NCI-H2107 treated with DMSO at 0.1 percent for 48 hours (cell line): ENCODE results near the gene GPR157.
"Not testable (repeated sequence)": the region's sequence is repeated elsewhere in the genome, so short reads cannot be mapped to it uniquely, and the experiment has no call there.

ENCODE experiments used
- DNase-seq: peaks from one replicate; lab custom pipeline; 2025; ENCODE audit not compliant: unreplicated experiment; lab: John Stamatoyannopoulos, UW

GPR157 gene

DNA sequence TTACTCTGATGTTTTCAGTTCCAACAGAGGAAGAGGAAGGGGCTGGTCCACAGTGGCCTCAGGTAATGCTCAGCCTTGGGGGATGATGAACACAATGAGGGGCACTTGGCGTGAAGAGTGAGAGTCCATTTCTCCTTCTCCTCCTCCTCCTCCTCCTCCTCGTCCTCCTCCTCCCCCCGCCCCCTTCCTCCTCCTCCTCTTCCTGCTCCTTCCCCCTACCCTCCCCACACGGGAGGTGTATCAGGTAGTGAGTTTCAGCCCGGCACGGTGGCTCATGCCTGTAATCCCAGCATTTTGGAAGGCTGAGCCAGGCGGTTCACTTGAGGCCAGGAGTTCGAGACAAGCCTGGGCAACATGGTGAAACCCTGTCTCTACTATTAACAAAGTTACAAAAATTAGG lies 17.3 kb upstream of the GPR157 start:
- DNase-seq, result no peak

DNA sequence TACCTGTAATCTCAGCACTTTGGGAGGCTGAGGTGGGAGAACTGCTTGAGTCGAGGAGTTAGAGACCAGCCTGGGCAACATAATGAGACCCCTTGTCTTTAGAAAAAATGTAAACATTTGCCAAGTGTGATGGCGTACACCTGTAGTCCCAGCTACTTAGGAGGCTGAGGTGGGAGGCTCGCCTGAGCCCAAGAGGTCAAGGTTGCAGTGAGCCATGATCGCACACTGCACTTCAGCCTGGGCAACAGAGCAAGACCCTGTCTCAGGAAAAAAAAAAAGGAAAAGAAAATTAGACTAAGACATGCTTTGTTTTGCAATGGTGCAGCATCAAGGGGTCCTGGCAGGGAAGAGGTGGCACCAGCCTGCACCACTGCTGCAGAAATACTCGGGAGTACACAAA lies 16.8 kb upstream of the GPR157 start:
- no peak for DNase-seq

DNA sequence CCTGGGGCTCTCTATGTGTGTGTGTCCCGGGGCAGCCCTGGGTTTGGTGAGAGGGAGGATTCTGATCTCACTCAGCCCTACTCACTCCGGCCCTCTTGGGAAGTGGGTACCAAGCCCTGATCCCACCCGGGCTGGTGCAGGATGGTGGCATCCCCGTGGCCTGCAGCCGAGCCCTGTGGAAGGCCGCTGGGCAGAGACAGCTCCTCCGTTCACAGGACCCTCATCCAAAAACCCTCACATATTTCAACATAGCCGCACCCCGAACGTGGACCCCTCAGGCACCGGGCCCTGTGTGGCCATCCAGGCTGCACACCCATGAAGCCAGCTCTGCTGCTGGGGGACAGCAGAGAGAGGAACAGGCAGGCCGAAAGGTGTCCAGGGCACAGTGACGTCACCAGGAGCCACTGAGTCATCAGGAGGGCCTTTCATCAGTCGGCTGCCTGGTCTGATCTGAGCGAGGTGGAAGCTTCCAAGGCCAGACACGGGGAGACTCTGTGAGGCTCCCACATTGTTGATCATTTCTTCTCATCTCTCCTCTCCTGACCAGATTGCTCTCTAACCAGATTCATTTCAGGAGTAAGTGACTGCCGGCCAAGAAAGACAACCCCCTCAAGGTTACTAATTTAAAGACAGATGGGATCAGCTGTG lies 16.2 kb upstream of the GPR157 start:
- DNase-seq, result no peak

DNA sequence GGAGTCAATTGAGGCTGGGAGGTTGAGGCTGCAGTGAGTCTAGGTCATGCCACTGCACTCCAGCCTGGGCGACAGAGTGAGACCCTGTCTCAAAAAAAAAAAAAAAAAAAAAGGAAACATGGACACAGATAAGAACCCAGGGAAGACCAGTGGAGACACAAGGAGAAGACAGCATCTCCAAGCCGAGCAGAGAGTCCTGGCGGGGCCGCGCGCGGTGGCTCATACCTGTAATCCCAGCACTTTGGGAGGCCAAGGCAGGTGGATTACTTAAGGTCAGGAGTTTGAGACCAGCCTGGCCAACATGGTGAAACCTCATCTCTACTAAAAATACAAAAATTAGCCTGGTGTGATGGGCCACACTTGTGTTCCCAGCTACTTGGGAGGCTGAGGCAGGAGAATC lies 15.6 kb upstream of the GPR157 start:
- not testable (repeated sequence) for DNase-seq

DNA sequence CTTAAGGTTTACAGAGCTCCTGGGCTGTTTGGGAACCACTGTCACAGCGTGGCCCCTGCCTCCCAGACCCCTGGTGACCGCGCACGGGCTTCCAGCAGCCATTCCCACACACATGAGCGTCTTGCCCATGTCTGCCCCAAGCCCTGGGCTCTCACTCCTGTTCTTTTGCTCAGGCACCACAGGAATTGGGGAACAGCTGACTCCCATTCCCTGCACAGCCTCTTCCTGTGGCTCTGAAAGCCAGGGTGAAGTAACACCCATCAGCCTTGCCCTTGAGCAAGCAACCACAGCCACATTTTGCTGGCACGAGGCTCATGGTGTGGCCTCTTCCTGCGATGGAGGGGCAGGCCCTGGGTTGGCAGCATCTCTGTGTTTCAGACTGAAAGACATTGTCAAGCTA lies 14.3 kb upstream of the GPR157 start:
- DNase-seq, result no peak

DNA sequence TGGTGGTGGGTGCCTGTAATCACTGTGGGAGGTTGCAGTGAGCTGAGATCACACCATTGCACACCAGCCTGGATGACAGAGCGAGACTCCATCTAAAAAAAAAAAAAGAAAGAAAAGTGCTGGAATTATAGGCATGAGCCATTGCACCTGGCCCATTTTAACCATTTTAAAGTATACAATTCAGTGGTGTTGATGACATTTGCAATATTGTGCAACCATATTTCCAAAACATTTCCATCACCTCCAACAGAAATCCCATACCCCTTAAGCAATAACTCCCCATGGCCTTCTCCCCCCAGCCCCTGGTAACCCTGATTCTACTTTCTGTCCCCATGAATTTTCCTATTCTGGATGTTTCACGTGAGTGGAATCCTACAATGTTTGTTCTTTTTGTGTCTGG lies 11.0 kb upstream of the GPR157 start:
- no peak for DNase-seq

DNA sequence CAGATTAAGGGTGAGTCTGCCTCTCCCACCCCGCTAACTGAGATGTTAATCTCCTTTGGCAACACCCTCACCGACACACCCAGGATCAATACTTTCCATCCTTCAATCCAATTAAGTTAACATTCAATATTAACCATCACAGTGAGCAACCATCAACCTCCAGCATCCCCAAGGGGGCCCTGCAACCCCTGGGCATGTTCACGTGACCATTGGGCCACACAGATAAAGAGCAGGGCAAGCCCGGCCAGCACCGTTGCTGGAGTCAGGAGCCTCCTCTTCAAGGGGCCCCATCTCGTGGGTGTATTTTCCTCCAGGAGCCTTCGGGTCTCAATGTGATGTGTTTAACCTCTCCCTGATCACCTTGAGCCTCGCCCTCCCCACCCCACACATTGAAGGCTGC lies 8.0 kb upstream of the GPR157 start:
- no peak for DNase-seq

DNA sequence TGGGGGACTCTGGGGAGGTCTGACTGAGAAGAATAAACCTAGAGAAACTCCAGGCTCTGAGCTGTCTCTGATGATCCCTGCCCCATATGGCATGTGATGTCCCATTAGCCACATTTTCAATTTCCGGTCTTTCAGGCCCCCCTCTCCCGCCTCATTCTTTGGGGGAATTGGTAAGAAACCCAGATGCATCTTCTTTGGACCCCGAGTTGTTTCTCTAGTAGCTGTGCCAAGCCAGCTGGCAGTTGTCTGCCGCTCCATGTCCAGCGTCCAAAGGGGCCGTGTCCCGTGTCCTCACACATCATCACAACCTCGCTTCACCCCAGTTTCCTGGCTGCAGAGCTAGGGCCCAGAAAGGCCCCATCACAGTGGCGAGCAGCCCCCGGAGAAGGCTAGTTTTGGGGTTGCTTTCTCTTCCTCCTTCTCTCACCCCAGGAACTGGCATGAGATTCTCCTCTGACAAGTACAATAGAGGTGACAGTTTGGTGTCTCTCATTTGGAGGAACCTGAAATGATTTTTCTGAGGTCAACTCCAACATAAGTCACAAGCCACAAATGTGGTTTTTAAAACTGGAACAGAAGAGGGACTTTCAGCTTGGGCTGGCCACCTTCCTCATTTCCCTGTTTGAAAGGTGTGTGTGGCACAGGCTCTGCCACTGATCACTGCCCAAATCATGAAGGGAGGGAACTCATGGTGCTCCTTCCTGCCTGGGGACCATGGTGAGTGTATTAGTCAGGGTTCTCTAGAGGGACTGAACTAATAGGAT lies 6.4 kb upstream of the GPR157 start:
- no peak for DNase-seq

DNA sequence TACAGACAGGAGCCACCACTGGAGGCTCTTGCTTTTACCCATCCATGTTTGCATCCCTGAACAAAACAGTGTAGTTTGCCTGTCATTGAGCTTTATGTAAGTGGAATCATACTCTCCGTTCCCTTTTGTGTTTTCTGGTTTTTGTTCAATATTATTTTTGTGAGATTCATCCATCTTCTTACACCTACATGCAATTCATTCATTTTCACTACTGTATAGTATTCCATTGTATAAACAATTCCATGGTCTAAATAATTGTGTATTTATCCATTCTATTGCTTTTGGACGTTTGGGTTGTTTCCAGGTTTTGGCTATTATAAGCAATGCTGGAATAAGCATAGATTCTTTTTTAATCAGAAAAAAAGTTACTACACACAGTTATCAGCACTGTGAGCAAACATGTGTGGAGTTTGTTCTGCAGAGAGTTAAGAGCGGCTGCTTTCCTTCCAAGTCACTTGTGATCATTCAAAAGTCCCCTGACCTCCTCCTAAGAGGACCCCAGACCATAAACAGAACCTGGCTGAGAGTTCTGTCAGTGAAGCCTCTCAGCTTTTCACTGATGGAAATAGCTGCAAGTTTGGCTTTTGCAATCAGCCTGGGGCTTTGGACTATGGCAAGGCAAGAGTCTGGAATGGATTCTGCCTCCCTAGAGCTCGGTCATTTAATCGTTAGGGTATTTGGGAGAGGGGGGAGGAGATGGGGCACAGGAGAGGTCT lies 5.1 kb upstream of the GPR157 start:
- DNase-seq, result no peak

DNA sequence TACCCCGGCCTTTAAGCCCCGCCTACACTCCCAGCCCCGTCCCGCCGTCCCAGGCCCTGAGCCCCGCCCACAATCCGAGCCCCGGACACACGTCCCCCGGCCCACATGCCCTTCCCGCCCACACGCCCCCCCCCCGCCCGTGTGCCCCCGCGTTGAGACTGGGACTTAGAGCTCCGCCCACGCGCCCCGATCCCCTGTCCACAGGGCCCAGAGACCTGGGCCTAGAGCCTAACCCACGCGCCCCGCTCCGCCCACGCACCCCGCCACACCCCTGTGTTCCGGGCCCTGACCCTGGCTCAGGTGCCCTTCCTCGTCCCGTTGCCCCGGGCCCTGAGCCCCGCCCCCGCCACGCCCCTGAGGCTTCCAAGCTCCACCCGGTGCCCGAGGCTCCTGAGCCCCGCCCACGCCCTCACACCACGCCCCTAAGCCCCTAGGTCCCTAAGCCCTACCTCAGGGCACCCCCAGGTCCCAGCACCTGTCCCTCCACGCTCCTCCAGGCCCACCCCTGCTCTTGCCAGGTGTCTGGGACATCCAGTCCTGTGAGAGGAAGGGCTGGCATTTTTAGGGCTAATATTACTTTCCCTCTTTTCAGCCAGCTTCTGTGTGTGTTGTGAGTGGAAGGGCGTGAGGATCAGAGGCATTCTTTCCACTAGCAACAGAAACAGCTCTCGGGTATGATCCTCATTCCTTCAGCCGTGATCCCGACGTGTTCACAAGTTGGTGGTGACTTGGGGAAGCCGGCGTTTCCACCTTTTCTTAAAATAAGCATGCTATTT lies 552 bp upstream of the GPR157 start:
- no peak for DNase-seq

DNA sequence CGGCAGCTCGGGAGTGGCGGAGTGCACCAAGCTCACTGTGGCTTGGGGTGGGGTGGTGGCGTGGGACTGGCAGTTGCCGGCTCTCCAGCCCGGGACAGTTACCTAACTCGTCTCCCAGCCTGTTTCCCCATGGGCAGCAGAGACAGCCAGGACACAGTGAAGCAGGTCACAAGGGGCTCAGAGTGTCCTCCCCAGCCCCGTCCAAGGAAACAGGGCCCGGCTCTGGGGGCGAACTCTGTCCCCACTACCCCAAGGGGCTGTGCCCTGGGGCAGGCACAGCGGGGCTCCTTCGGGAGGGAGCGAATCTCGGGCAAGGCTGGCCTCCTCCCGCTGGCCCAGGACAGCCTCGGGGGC lies 759 bp downstream of the GPR157 start:
- DNase-seq, result no peak

DNA sequence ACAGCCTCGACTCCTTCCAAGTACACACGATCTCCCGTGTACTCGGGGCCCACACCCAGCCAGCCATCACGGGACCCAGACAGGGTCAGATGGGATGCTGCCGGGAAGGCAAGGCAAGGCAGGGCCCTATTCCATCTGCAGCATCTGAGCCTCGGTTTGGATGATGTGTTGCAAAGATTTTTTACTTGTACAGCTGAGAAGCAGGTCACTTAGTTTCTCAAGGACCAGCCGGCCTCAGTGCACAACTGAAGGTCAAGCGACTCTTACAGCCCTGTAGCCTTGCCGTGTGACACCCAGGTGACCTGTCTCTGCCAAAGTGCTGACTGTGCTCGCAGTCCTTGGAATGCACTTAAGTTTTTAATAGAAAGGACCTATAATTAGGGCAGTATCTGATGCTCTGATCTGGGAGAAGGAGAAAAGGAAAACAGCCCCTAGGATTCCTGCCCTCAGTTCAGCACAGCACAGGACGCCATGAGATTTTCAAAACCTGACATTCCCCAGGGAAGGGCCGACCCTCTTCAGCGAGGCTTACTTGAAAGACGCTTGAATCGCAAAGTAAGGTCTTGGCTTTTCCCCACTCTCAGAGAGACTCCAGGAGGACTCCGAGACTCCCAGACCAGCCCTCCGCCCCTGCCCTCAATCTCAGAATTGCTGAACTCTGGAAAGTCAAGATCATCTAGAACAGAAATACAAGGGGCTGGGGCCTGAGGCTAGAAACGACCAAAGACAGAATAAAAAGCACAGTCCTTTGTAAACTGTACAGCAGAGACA lies 1.3 kb downstream of the GPR157 start:
- no peak for DNase-seq

DNA sequence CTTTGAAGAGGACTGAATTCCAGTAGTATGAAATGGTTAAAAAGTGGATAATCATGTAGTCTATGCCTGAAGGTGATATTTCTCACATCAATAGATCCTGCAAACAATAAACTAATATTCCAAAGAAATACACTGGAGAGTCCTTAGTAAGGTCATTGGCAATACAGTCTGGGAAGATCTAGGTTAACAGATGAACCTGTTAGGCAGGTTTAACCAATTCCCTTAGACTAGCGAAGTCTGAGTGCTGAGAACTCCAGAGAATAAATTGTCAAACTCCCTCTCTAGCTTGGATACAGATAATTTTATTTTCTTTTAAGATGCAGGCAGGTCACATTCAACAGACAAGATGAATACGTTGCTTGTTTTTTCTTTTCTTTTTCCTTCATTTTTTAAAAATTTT lies 2.4 kb downstream of the GPR157 start:
- DNase-seq, result no peak

DNA sequence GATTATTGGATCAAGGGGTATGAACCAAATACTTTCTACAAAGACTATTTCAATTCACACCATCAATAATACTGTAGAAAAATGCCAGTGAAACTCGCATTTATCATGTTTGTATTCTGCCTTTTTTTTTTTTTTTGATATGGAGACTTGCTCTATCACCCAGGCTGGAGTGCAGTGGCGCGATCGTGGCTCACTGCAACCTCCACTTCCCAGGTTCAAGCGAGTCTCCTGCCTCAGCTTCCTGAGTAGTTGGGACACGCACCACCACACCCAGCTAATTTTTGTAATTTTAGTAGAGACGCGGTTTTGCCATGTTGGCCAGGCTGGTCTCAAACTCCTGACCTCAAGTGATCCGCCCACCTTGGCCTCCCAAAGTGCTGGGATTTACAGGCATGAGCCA lies 3.1 kb downstream of the GPR157 start:
- DNase-seq, result not testable (repeated sequence)

DNA sequence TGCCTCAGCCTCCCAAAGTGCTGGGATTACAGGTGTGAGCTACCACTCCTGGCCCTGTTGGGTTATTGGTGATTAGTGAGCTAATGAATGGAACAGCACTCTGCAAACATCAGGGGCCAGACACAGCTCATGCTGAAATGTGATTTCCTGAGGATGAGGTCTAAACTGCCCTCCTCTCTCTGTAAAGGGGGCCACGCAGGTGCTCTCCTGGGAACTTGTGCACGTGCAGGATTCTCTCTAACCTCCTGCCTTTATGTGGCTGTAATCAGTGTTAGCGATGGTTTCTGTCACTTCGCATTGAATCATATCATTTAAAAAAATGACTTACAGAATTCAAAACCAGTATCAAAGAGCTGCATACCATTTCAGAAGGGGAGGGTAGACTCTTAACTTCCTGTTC lies 3.6 kb downstream of the GPR157 start:
- no peak for DNase-seq

DNA sequence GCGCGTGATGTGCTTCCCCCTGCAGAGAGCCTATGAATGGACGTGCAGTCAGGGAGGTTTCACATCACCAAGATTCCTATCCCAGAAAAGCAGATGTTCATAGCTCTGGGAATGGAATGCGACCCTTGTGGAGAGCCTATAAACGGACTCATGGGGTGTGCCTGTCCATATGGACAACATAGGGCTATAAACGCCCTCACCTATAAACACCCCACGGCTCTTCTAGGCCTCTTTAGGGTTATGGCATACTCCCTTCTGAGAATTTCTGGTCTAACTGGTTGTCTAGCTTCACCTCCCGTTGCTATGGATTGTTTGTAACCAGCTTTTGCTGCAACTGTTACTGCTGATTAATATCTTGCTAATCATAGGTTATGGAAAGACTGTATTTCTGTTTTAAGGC lies 4.5 kb downstream of the GPR157 start:
- DNase-seq, result not testable (repeated sequence)

DNA sequence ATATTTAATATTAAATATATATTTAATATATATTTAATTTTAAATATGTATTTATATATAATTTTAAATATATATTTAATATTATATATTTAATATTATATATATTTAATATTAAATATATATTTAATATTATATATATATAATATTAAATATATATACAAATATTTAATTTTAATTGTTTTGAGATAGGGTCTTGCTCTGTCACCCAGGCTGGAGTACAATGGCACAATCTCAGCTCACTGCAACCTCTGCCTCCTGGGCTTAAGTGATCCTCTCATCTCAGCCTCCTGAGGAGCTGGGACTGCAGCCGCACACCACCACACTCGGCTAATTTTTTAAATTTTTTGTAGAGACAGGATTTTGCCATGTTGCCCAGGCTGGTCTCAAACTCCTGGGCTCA lies 5.2 kb downstream of the GPR157 start:
- DNase-seq, result not testable (repeated sequence)

DNA sequence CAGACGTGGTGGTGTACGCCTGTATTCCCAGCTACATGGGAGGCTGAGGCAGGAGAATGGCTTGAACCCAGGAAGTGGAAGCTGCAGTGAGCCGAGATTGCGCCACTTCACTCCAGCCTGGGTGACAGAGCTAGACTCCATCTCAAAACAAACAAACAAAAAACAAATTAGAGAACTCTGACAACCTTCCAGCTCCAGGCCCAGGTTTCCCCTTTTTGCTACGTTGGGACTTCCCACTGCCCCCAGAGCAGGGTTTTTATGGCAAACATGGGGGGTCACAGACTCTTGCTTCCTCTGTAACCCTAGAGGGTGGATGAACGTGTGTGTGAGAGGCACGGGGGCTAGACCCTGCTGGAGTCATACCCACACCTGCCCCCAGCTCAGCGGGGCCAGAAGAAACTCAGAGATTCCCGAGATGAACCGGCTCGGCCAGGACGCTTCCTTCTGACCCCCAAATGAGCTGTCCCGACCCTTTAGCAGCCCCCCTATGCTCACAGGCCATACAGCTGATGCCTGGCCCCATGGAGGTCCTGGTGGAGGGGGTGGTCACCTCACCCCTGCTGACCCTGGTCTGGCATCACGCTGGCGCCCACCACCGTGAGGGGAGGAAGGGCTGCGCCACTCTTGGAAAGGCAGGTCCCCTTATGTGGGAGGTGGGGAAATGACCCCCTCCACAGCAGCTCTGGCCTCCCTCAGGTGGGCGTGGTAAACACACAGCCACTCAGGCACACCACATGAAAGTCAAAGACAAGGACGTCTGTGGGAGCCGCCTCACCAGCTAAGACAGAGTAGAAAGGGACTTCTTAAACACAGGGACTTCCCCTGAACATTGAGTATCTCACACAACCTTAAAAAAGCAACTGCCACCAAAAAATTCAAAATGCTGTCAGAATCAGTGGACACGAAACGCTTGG lies 7.1 kb downstream of the GPR157 start:
- DNase-seq, result no peak

DNA sequence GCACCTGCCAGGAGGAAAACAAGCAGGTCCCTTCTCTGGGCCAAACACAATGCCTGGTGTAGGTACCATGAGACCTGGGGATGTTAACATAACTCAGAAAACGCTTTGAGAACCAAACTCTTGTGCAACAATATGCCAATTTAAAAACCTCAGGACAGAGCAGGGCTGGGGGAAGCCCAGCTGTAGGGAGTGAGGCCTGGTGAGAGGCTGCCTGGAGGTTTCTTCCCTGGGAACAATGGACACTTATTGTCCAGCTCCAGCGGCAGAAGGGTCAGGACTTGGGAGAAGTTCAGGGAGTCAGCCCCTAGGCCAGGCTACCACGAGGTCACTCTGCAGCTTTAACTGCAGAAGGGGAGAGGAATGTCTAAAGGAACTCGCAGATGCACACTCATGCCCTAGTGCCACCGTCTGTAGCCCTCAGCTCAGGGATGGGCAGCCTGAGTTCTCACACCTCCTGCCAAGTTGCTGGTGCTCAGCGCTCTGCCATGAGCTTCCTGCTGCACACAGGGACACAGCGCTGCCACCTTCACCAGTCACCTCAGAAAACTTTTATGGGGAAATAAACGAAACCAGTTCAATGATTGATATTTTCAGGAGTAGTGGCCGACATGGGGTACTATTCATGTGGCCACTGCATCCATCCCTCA lies 8.5 kb downstream of the GPR157 start:
- no peak for DNase-seq
